Measurements from ENCODE around the gene TMEM131.
A peak's percentile ranks its signal among the peaks of the same experiment; 100 is the strongest.

The TMEM131 gene

DNA sequence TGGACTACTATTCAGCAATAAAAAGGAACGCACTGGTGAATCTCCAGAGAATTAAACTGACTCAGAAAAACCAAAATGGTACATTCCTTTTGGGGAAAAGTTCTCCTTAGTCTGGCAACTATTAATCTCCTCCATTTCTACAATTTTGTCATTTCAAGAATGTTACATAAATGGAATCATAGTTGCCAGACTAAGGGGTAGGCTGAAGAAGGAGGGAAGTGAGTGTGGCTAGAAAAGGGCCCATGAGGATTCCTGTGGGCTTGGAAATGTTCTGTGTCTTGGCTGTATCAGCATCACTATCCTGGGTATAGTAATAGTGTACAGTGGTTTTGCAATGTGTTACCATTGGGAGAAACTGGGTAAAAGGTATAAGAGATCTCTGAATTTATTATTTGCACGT is 209.9 kb downstream of the TMEM131 start:
- in situ Hi-C loops (cut with MboI; ENCODE audit: low pct_unique_long_range_greater_than_20kb, low sequenced_read_pairs, unreplicated experiment): no loop called here
- TF ChIP-seq, protein P1, sequence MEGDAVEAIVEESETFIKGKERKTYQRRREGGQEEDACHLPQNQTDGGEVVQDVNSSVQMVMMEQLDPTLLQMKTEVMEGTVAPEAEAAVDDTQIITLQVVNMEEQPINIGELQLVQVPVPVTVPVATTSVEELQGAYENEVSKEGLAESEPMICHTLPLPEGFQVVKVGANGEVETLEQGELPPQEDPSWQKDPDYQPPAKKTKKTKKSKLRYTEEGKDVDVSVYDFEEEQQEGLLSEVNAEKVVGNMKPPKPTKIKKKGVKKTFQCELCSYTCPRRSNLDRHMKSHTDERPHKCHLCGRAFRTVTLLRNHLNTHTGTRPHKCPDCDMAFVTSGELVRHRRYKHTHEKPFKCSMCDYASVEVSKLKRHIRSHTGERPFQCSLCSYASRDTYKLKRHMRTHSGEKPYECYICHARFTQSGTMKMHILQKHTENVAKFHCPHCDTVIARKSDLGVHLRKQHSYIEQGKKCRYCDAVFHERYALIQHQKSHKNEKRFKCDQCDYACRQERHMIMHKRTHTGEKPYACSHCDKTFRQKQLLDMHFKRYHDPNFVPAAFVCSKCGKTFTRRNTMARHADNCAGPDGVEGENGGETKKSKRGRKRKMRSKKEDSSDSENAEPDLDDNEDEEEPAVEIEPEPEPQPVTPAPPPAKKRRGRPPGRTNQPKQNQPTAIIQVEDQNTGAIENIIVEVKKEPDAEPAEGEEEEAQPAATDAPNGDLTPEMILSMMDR (IDR thresholded peaks at IDR 0.05; ENCODE audit: extremely low read depth, insufficient read depth, missing control alignments): no peak
- DNase-seq (ENCODE audit: low spot score): no peak

DNA sequence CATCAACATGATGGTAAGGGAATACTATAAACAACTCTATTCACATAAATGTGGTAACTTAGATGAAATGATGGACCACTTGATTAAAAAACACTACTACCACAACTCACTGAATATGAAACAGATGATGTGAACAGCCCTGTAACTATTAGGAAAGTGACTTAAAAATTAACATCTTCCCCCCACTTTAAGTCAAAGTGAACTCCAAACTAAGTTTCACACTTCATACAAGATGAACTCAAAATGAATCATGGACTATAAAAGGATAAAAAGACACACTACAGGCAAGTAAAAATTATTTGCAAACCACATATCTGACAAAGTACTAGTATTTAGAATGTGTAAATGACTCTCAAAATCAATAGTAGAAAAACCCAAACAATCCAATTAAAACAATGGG is 210.8 kb downstream of the TMEM131 start:
- no peak for DNase-seq (ENCODE audit: low spot score)
- in situ Hi-C loops (cut with MboI; ENCODE audit: low pct_unique_long_range_greater_than_20kb, low sequenced_read_pairs, unreplicated experiment): no loop called here
- TF ChIP-seq, protein P1 (IDR thresholded peaks at IDR 0.05; ENCODE audit: extremely low read depth, insufficient read depth, missing control alignments): no peak

DNA sequence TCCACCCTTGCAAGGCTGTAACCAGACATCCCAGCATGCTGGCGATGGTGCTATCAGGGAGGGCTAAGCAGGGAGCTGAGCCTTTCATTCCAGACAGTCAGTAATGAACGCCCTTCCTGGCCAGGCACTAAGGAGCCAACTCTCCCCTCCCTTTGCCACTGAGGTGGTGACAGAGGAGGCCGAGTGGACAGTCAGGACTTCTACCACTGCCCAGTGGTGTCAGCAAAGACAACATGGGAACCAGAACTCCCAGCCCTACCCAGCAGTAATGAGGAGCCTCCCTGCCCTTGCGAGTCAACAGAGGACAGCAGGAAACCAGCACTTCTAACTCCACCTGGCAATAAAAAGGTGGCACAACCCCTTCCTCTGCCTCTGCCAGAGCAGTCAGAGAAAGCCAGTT is 213.8 kb downstream of the TMEM131 start:
- DNase-seq (ENCODE audit: low spot score): no peak
- in situ Hi-C loops (cut with MboI; ENCODE audit: low pct_unique_long_range_greater_than_20kb, low sequenced_read_pairs, unreplicated experiment): no loop called here

DNA sequence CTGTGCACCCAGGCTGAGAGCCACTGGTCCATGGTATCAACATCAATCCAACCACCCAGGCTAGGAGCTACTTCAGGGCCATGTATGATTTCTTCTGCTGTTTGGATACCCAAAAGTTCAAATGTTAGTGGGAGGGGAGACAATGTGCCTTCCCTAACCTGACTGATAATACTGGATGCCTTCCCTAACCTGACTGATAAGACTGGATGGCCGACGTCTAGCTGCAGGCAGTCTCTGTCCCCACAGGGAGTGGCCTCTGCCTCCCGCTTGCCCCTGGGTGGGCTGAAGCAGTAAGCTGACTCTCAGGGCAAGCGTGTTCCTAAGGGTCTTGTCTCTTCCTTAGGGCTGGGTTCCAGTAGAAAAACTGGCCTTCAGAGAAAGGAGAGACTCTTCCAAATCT is 216.6 kb downstream of the TMEM131 start:
- TF ChIP-seq, protein P1 (IDR thresholded peaks at IDR 0.05; ENCODE audit: extremely low read depth, insufficient read depth, missing control alignments): no peak
- no peak for DNase-seq (ENCODE audit: low spot score)
- in situ Hi-C loops (cut with MboI; ENCODE audit: low pct_unique_long_range_greater_than_20kb, low sequenced_read_pairs, unreplicated experiment): no loop called here

More for the DNA sequence above, 213.8 kb downstream of the TMEM131 start:
- TF ChIP-seq, protein P1 (IDR thresholded peaks at IDR 0.05; ENCODE audit: extremely low read depth, insufficient read depth, missing control alignments): no peak

DNA sequence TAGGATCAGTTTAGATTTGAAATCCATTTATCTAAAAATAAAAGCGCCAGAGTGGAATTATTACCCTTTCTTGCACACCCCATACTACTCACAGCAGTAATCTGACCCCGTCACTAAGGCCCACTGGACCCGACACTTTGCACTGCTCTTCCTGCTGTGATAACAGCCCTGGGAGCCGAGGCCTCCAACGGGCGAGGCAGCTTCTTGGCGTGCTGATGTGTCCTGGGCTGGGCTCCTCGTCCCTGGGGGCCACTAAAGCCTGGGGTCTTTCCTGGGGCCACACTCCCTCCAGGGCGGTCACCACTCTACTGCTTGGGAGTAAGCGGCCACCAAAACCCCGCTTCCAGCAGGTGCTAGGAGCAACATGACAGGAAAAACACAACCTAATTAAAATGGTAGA is 220.7 kb downstream of the TMEM131 start:
- in situ Hi-C loops (cut with MboI; ENCODE audit: low pct_unique_long_range_greater_than_20kb, low sequenced_read_pairs, unreplicated experiment): no loop called here
- TF ChIP-seq, protein P1 (IDR thresholded peaks at IDR 0.05; ENCODE audit: extremely low read depth, insufficient read depth, missing control alignments): no peak
- DNase-seq (ENCODE audit: low spot score): no peak

DNA sequence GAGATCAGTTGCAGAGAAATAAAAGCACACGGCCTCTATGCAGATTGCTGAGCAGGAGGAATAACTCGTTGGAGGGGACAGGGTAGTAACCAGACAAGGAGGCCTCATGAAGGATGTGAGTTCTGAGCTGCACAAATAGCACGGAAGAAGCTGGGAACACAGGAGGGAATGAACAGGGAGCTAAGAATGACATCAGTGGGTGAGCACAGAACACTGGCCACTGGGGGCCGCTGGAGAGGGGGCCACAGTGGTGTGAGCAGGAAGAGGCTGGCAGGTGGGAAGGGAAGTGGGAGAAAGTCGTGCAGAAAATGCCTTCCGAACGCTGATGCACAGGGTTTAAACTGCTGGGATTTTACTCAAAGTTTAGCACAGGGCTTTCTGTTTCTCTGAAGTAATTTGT is 221.3 kb downstream of the TMEM131 start:
- TF ChIP-seq, protein P1 (IDR thresholded peaks at IDR 0.05; ENCODE audit: extremely low read depth, insufficient read depth, missing control alignments): peak; percentile 56
- DNase-seq (ENCODE audit: low spot score): peak; percentile 34
- in situ Hi-C loops (cut with MboI; ENCODE audit: low pct_unique_long_range_greater_than_20kb, low sequenced_read_pairs, unreplicated experiment): no loop called here

DNA sequence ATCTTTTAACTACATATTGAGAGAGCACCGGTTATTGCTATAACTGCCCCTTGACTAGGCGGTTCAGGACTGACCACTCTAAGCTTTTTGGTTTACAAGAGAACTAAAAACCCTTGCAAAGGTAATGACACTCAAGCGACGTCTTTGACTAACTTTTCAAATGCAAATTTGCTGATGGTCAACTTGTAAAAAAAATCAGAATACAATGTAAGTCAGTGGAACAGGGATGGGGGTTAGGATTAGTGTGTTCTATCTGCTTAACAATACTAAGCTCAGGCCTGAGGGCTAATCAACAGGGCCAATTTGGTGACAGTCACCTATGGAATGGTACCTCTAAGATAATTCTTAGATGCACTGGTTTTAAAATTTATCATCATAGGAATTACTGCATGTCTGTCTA is 225.3 kb downstream of the TMEM131 start:
- TF ChIP-seq, protein P1 (IDR thresholded peaks at IDR 0.05; ENCODE audit: extremely low read depth, insufficient read depth, missing control alignments): no peak
- no peak for DNase-seq (ENCODE audit: low spot score)
- in situ Hi-C loops (cut with MboI; ENCODE audit: low pct_unique_long_range_greater_than_20kb, low sequenced_read_pairs, unreplicated experiment): no loop called here

Measured in GM13977 (cell line).